Measurements from ENCODE around the gene MASP1. TPM values are rescaled to one million over a fixed set of nuclear protein-coding genes. Genes with fewer than 3 reads are reported as not detected.

Gene MASP1
- total RNA-seq, 1 experiment from 2014 or later, result not detected

GRCh38 chr3:187322291-187322690 lies 30.8 kb upstream of the MASP1 start:
- TF ChIP-seq SIN3A (IDR thresholded peaks at IDR 0.05; ENCODE audit: borderline replicate concordance, insufficient read depth, low read depth, low read length), result no peak
- no peak for TF ChIP-seq REST (IDR thresholded peaks at IDR 0.05; ENCODE audit: insufficient read depth in 1 of 2, low read depth in 2 of 2, low read length in 1 of 2)
- no peak for TF ChIP-seq CTCF (IDR thresholded peaks at IDR 0.05)
- no peak for TF ChIP-seq TCF7L2 (IDR thresholded peaks at IDR 0.05; ENCODE audit: low read depth, low read length)
- TF ChIP-seq POLR2AphosphoS5 (IDR thresholded peaks at IDR 0.05; ENCODE audit: low read depth, low read length), result no peak
- Histone ChIP-seq H3K9me3 (ENCODE audit: control insufficient read depth, insufficient read depth, low read depth, low read length) (no peaks in the 10 kb centered on the region), H3K4me1 (ENCODE audit: control insufficient read depth, insufficient read depth, low read length) (peaks cover 15% of the 10 kb centered on the region), H3K27ac (ENCODE audit: low read length) (peak overlapping the region; percentile 30), H3K4me3 (ENCODE audit: low read depth in 2 of 2, low read length in 2 of 2) (no peak overlapping the region), H3K27me3 (ENCODE audit: control insufficient read depth, insufficient read depth, low read length) (no peaks in the 10 kb centered on the region), H3K36me3 (ENCODE audit: control insufficient read depth, insufficient read depth, low read length) (no peaks in the 10 kb centered on the region)
- BruUV-seq (replicated peaks), result no TSS peak
- in situ Hi-C loops (cut with HindIII; ENCODE audit: low pct_unique_long_range_greater_than_20kb, low sequenced_read_pairs), result loop anchor here (25.0 kb wide), 1 partner anchor 365 kb away; no protein-coding TSS in a partner anchor
- intact Hi-C loops (cut with micrococcal nuclease; ENCODE audit: unreplicated experiment), result no loop called here
- POLR2A ChIA-PET, result no interaction called here
- DNase-seq (ENCODE audit: low read depth, low spot score) (no peak), ATAC-seq (no peak)
- CTCF ChIA-PET, result interaction anchor here (1.4 kb wide), 1 partner anchor 357 kb away, joined by 6 read pairs; no protein-coding TSS in a partner anchor

GRCh38 chr3:187321766-187322165 lies 30.2 kb upstream of the MASP1 start:
- CTCF ChIA-PET, result interaction anchor here (1.4 kb wide), 1 partner anchor 357 kb away, joined by 6 read pairs; no protein-coding TSS in a partner anchor
- H3K4me1 ChIP-seq (ENCODE audit: control insufficient read depth, insufficient read depth, low read length), result peaks cover 15% of the 10 kb centered on the region
- POLR2A ChIA-PET, result no interaction called here
- DNase-seq (ENCODE audit: low read depth, low spot score) (no peak), ATAC-seq (no peak)
- no TSS peak for BruUV-seq (replicated peaks)
- no peaks in the 10 kb centered on the region for H3K9me3 ChIP-seq (ENCODE audit: control insufficient read depth, insufficient read depth, low read depth, low read length)
- in situ Hi-C loops (cut with HindIII; ENCODE audit: low pct_unique_long_range_greater_than_20kb, low sequenced_read_pairs) (loop anchor here (25.0 kb wide), 1 partner anchor 366 kb away; no protein-coding TSS in a partner anchor), intact Hi-C loops (cut with micrococcal nuclease; ENCODE audit: unreplicated experiment) (no loop called here)
- H3K4me3 ChIP-seq (ENCODE audit: low read depth in 2 of 2, low read length in 2 of 2), result no peak overlapping the region
- TF ChIP-seq TCF7L2 (IDR thresholded peaks at IDR 0.05; ENCODE audit: low read depth, low read length) (no peak), POLR2AphosphoS5 (IDR thresholded peaks at IDR 0.05; ENCODE audit: low read depth, low read length) (no peak), CTCF (IDR thresholded peaks at IDR 0.05) (no peak), SIN3A (IDR thresholded peaks at IDR 0.05; ENCODE audit: borderline replicate concordance, insufficient read depth, low read depth, low read length) (no peak), REST (IDR thresholded peaks at IDR 0.05; ENCODE audit: insufficient read depth in 1 of 2, low read depth in 2 of 2, low read length in 1 of 2) (no peak)
- H3K36me3 ChIP-seq (ENCODE audit: control insufficient read depth, insufficient read depth, low read length), result no peaks in the 10 kb centered on the region
- peak overlapping the region; percentile 30 for H3K27ac ChIP-seq (ENCODE audit: low read length)
- H3K27me3 ChIP-seq (ENCODE audit: control insufficient read depth, insufficient read depth, low read length), result no peaks in the 10 kb centered on the region; the same call in 1 of the 2 replicates
